NCI-H1436 treated with DMSO at 0.1 percent for 48 hours (cell line): ENCODE results near the gene ALKBH2.
A peak's percentile ranks its signal among the peaks of the same experiment; 100 is the strongest.

Experiments used
- DNase-seq: peaks from one replicate; lab custom pipeline; 2025; lab: John Stamatoyannopoulos, UW

The ALKBH2 gene

GRCh38 chr12:109093022-109093918, at the start of gene ALKBH2:
Gene ALKBH2, minus strand, starts transcription at chr12:109093472. Its CDS starts 686 bp downstream, at chr12:109092786.
- peak; percentile 71 for DNase-seq

- no peak for DNase-seq
Observed at GRCh38 chr12:109140560-109140959, 47.3 kb upstream of the ALKBH2 start.

GRCh38 chr12:109139791-109140190, 46.5 kb upstream of the ALKBH2 start:
- DNase-seq = no peak

- DNase-seq = no peak
Observed at GRCh38 chr12:109139360-109139759, 46.1 kb upstream of the ALKBH2 start.

- DNase-seq = no peak
Observed at GRCh38 chr12:109137055-109137454, 43.8 kb upstream of the ALKBH2 start.

GRCh38 chr12:109134186-109134917, 41.1 kb upstream of the ALKBH2 start:
- no peak for DNase-seq

- DNase-seq = no peak
Observed at GRCh38 chr12:109131154-109132050, 38.1 kb upstream of the ALKBH2 start.

- DNase-seq = no peak
Observed at GRCh38 chr12:109130297-109131153, 37.3 kb upstream of the ALKBH2 start.

GRCh38 chr12:109127533-109128242, 34.4 kb upstream of the ALKBH2 start:
- DNase-seq = no peak

- DNase-seq = no peak
Observed at GRCh38 chr12:109126784-109127183, 33.5 kb upstream of the ALKBH2 start.

- no peak for DNase-seq
Observed at GRCh38 chr12:109125791-109126190, 32.5 kb upstream of the ALKBH2 start.

- no peak for DNase-seq
Observed at GRCh38 chr12:109124878-109125648, 31.8 kb upstream of the ALKBH2 start.

- DNase-seq = no peak
Observed at GRCh38 chr12:109121346-109121880, 28.1 kb upstream of the ALKBH2 start.

- DNase-seq = no peak
Observed at GRCh38 chr12:109120557-109120956, 27.3 kb upstream of the ALKBH2 start.

GRCh38 chr12:109120095-109120494, 26.8 kb upstream of the ALKBH2 start:
- DNase-seq = no peak

- no peak for DNase-seq
Observed at GRCh38 chr12:109116611-109116949, 23.3 kb upstream of the ALKBH2 start.

- DNase-seq = no peak
Observed at GRCh38 chr12:109115758-109116610, 22.7 kb upstream of the ALKBH2 start, which contains the start of gene ACACB. Gene ACACB, plus strand, starts transcription at chr12:109116587. Its CDS starts 22,819 bp downstream, at chr12:109139406.

GRCh38 chr12:109115404-109115757, 22.1 kb upstream of the ALKBH2 start:
- no peak for DNase-seq

GRCh38 chr12:109114644-109115043, 21.4 kb upstream of the ALKBH2 start:
- DNase-seq = no peak
